HepG2 (cell line): ENCODE data around the gene RARS2. TPM values are rescaled to one million over a fixed set of nuclear protein-coding genes. Genes with fewer than 3 reads are reported as not detected.

Experiments used
- ATAC-seq: fragments of 200-7000 bp; cut with Tn5 transposase; 3 replicates; pipeline ENCODE4 v1.9.1; 2020; ENCODE audit warnings: mild to moderate bottlenecking, moderate library complexity
- BruUV-seq: library from RNA; stranded (reverse); fragments of 400-500 nt; replicated peaks from 2 replicates; lab custom pipeline; 2021; lab: Mats Ljungman, UMichigan
- CTCF ChIA-PET: fragments of 300-600 bp; formaldehyde crosslinking; extraction: SDS; loops from one replicate; lab custom pipeline; 2021; ENCODE audit warnings: low total read pairs, inconsistent platforms, low intra/inter-chr PET ratio; lab: Yijun Ruan, JAX
- POLR2A ChIA-PET: fragments of 350-600 bp; sonication (Branson Sonifier 250); formaldehyde crosslinking; loops from one replicate; lab custom pipeline; 2020; ENCODE audit warnings: antibody characterized with exemption, inconsistent platforms; lab: Yijun Ruan, JAX
- DNase-seq: peaks from one replicate; pipeline ENCODE4 v3.0.0-alpha.2; 2015; ENCODE audit warnings: low spot score
- FAIRE-seq: peaks from 3 replicates; lab custom pipeline; 2011; peaks lifted over from hg19 to GRCh38; lab: Jason Lieb, UNC
- H2AFZ ChIP-seq: one replicate; pipeline ENCODE4 v1.6.1; 2011; ENCODE audit warnings: low read length, inconsistent platforms
- H3K27ac ChIP-seq: fragments of 300-600 bp; 3 replicates; pipeline ENCODE4 v1.8.0; 2011; ENCODE audit warnings: mixed run types, mild to moderate bottlenecking, mixed read lengths, low read length, inconsistent platforms; ENCODE audit not compliant: insufficient read depth; ENCODE audit errors: extremely low read length
- H3K27me3 ChIP-seq, 2 experiments: fragments of 200-600 bp in 1 of 2; 2 replicates in 1 of 2; 3 replicates in 1 of 2; pipeline versions ENCODE4 v1.6.0 to v1.8.0; 2011; ENCODE audit warnings: low read length in 2 of 2, mild to moderate bottlenecking in 2 of 2, moderate library complexity in 2 of 2, inconsistent platforms in 1 of 2; ENCODE audit not compliant: insufficient read depth in 2 of 2, control insufficient read depth in 1 of 2
- H3K36me3 ChIP-seq, 2 experiments: fragments of 200-600 bp in 1 of 2; replicated peaks in 1 of 2; 2 replicates in 1 of 2; 3 replicates in 1 of 2; pipeline versions ENCODE4 v1.5.1 to v1.8.0; 2011; ENCODE audit warnings: low read length in 2 of 2, inconsistent platforms in 1 of 2; ENCODE audit not compliant: insufficient read depth in 2 of 2, control insufficient read depth in 1 of 2
- H3K4me1 ChIP-seq: 2 replicates; pipeline ENCODE4 v1.5.1; 2012; ENCODE audit warnings: low read length, inconsistent platforms; ENCODE audit not compliant: insufficient read depth
- H3K4me2 ChIP-seq: 2 replicates; pipeline ENCODE4 v1.6.0; 2011; ENCODE audit warnings: low read depth, low read length, inconsistent platforms
- H3K4me3 ChIP-seq, 3 experiments: fragments of 200-600 bp in 1 of 3; sonication (generic), shearing (Covaris generic) in 1 of 3; replicated peaks in 1 of 3; 2 replicates each; pipeline ENCODE4 v1.5.1; 2011 to 2016; ENCODE audit warnings: low read length in 3 of 3, inconsistent platforms in 2 of 3, low read depth in 2 of 3, mild to moderate bottlenecking in 2 of 3, control low read depth in 1 of 3, mixed read lengths in 1 of 3; ENCODE audit not compliant: insufficient read depth in 1 of 3
- H3K79me2 ChIP-seq: one replicate; pipeline ENCODE4 v1.6.1; 2011; ENCODE audit warnings: low read length, inconsistent platforms; ENCODE audit not compliant: insufficient read depth
- H3K9ac ChIP-seq: 2 replicates; pipeline ENCODE4 v1.6.0; 2011; ENCODE audit warnings: mild to moderate bottlenecking, low read depth, low read length, inconsistent platforms; ENCODE audit not compliant: insufficient read depth
- H3K9me3 ChIP-seq: 2 replicates; pipeline ENCODE4 v1.5.1; 2012; ENCODE audit warnings: mild to moderate bottlenecking, low read length
- H4K20me1 ChIP-seq: 2 replicates; pipeline ENCODE4 v1.6.0; 2011; ENCODE audit warnings: inconsistent platforms, mild to moderate bottlenecking, low read length, moderate library complexity; ENCODE audit not compliant: insufficient read depth
- DPF2 ChIP-seq: sonication (generic); formaldehyde crosslinking; IDR thresholded peaks from 2 replicates; pipeline ENCODE4 v1.4.0; 2020; ENCODE audit warnings: mild to moderate bottlenecking, low read depth, missing genetic modification reagents, borderline replicate concordance
- EP300 ChIP-seq, 3 experiments: sonication (generic) in 1 of 3; formaldehyde crosslinking in 1 of 3; IDR thresholded peaks; 2 replicates each; pipeline versions ENCODE4 v1.5.1 to v1.6.1; 2011 to 2020; ENCODE audit warnings: low read depth in 2 of 3, low read length in 2 of 3, borderline replicate concordance in 1 of 3, improper control_type of control experiment in 1 of 3, mild to moderate bottlenecking in 1 of 3, missing genetic modification reagents in 1 of 3, moderate library complexity in 1 of 3
- IRF2 ChIP-seq: IDR thresholded peaks from 2 replicates; pipeline ENCODE4 v1.6.1; 2018; ENCODE audit warnings: missing genetic modification reagents, missing compliant biosample characterization
- SSRP1 ChIP-seq: IDR thresholded peaks from 2 replicates; pipeline ENCODE4 v1.6.1; 2016; ENCODE audit warnings: control low read depth
- ZNF224 ChIP-seq: sonication (generic); formaldehyde crosslinking; IDR thresholded peaks from 2 replicates; pipeline ENCODE4 v1.5.0; 2020; ENCODE audit warnings: mild to moderate bottlenecking, missing genetic modification reagents
- ZNF441 ChIP-seq: sonication (generic); formaldehyde crosslinking; IDR thresholded peaks from 2 replicates; pipeline ENCODE4 v1.7.0; 2021; ENCODE audit warnings: missing genetic modification reagents, borderline replicate concordance
- ZNF878 ChIP-seq: sonication (generic); formaldehyde crosslinking; IDR thresholded peaks from 2 replicates; pipeline ENCODE4 v1.8.1; 2023; ENCODE audit warnings: mild to moderate bottlenecking, missing genetic modification reagents, moderate library complexity
- WGBS: methylation state at CpG from one replicate; pipeline ENCODE4 v1.1.6; 2017; ENCODE audit warnings: low lambda C conversion rate; 5-methylcytosine and 5-hydroxymethylcytosine counted together
- in situ Hi-C: cut with HindIII; loops from 2 replicates; pipeline ENCODE4 v1.10.0; 2017; ENCODE audit warnings: low pct_unique_long_range_greater_than_20kb; ENCODE audit not compliant: extremely low pct_ligation_motif_present
- intact Hi-C: fragments of 100-400 bp; cut with micrococcal nuclease; formaldehyde crosslinking; loops from one replicate; pipeline ENCODE4 v1.10.0; 2022; ENCODE audit not compliant: unreplicated experiment
- polyA plus RNA-seq, 8 experiments: library from polyadenylated mRNA; depleted of rRNA in 3 of 8; stranded (reverse) in 7 of 8; unstranded in 1 of 8; fragments of >200 nt; fragmentation: Illumina TruSeq in 4 of 8; extraction: Trizol in 4 of 8; gene quantifications; 2 replicates each; pipeline versions ENCODE4 v1.2.1 to v1.2.3, GENCODE V29; 2011 to 2016; ENCODE audit warnings: low read depth in 4 of 8, missing spikeins in 1 of 8, mixed read lengths in 1 of 8; ENCODE audit not compliant: insufficient read depth in 1 of 8
- total RNA-seq, 5 experiments: library from RNA; depleted of rRNA; stranded (reverse); fragments of >200 nt; fragmentation: Illumina TruSeq; extraction: Trizol; gene quantifications; 2 replicates each; pipeline ENCODE4 v1.2.3, GENCODE V29; 2016; ENCODE audit warnings: low read depth in 1 of 5
- TF ChIP-seq, protein P1 (sequence below): sonication (generic); formaldehyde crosslinking; IDR thresholded peaks from 2 replicates; pipeline ENCODE4 v1.5.0; 2020; ENCODE audit warnings: mild to moderate bottlenecking, missing genetic modification reagents, moderate library complexity
- TF ChIP-seq, protein P2 (sequence below): sonication (generic); formaldehyde crosslinking; IDR thresholded peaks from 2 replicates; pipeline ENCODE4 v1.4.0; 2020; ENCODE audit warnings: mild to moderate bottlenecking, missing genetic modification reagents
- TF ChIP-seq, protein P3 (sequence below): sonication (generic); formaldehyde crosslinking; IDR thresholded peaks from 2 replicates; pipeline ENCODE4 v1.4.0; 2020; ENCODE audit warnings: missing genetic modification reagents, borderline replicate concordance

Gene RARS2
- total and polyA plus RNA-seq, 2 of the 13 experiments (the other 11 are each of a cell fraction or from before 2014, with no cell fraction given): 23.4 to 80.1 TPM

DNA sequence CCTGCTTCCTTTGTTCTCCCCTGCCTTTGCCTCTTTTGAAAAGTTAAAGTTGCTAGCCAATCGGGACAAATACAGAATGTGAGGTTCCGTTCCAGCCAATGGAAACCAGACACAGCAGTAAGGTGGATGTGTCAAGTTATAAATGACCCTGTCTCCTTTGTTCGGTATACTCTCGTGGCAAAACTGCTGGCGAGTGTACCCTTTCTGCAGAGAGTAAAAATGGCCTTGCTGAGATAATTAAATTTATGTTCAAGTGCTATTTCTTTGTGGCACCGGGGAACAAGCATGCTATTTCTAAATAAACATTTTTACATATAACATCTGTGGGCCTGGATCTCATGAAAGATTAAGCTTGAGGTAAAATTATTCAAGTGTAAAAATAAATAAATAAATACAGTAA, 50.2 kb downstream of the RARS2 start:
- Histone ChIP-seq H3K79me2 (peaks cover 4% of the 10 kb centered on the region), H3K27ac (no peak overlapping the region), H3K4me2 (no peak overlapping the region), H3K9me3 (no peaks in the 10 kb centered on the region), H2AFZ (no peak overlapping the region), H3K9ac (no peak overlapping the region), H3K4me1 (peaks cover 30% of the 10 kb centered on the region), H3K27me3 (no peaks in the 10 kb centered on the region), H4K20me1 (no peaks in the 10 kb centered on the region)
- ChIA-PET POLR2A (no interaction called here), CTCF (no interaction called here)
- no TSS peak for BruUV-seq
- 82% methylated on average over 6 of the region's 6 CpGs for WGBS
- intact Hi-C loops: loop anchor here (5.0 kb wide), 1 partner anchor 133 kb away; no protein-coding TSS in a partner anchor
- in situ Hi-C loops: no loop called here
- ATAC-seq: no peak
- TF ChIP-seq, protein P1, sequence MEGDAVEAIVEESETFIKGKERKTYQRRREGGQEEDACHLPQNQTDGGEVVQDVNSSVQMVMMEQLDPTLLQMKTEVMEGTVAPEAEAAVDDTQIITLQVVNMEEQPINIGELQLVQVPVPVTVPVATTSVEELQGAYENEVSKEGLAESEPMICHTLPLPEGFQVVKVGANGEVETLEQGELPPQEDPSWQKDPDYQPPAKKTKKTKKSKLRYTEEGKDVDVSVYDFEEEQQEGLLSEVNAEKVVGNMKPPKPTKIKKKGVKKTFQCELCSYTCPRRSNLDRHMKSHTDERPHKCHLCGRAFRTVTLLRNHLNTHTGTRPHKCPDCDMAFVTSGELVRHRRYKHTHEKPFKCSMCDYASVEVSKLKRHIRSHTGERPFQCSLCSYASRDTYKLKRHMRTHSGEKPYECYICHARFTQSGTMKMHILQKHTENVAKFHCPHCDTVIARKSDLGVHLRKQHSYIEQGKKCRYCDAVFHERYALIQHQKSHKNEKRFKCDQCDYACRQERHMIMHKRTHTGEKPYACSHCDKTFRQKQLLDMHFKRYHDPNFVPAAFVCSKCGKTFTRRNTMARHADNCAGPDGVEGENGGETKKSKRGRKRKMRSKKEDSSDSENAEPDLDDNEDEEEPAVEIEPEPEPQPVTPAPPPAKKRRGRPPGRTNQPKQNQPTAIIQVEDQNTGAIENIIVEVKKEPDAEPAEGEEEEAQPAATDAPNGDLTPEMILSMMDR (CRISPR knock-in tag): no peak
- TF ChIP-seq, protein P2, sequence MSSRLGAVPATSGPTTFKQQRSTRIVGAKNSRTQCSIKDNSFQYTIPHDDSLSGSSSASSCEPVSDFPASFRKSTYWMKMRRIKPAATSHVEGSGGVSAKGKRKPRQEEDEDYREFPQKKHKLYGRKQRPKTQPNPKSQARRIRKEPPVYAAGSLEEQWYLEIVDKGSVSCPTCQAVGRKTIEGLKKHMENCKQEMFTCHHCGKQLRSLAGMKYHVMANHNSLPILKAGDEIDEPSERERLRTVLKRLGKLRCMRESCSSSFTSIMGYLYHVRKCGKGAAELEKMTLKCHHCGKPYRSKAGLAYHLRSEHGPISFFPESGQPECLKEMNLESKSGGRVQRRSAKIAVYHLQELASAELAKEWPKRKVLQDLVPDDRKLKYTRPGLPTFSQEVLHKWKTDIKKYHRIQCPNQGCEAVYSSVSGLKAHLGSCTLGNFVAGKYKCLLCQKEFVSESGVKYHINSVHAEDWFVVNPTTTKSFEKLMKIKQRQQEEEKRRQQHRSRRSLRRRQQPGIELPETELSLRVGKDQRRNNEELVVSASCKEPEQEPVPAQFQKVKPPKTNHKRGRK: no peak
- no peak for TF ChIP-seq IRF2
- TF ChIP-seq, protein P3, sequence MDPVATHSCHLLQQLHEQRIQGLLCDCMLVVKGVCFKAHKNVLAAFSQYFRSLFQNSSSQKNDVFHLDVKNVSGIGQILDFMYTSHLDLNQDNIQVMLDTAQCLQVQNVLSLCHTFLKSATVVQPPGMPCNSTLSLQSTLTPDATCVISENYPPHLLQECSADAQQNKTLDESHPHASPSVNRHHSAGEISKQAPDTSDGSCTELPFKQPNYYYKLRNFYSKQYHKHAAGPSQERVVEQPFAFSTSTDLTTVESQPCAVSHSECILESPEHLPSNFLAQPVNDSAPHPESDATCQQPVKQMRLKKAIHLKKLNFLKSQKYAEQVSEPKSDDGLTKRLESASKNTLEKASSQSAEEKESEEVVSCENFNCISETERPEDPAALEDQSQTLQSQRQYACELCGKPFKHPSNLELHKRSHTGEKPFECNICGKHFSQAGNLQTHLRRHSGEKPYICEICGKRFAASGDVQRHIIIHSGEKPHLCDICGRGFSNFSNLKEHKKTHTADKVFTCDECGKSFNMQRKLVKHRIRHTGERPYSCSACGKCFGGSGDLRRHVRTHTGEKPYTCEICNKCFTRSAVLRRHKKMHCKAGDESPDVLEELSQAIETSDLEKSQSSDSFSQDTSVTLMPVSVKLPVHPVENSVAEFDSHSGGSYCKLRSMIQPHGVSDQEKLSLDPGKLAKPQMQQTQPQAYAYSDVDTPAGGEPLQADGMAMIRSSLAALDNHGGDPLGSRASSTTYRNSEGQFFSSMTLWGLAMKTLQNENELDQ: no peak
- no peak for TF ChIP-seq ZNF224
- no peak for TF ChIP-seq SSRP1 (CRISPR knock-in tag)
- TF ChIP-seq DPF2: no peak
- no peak for TF ChIP-seq ZNF441 (CRISPR knock-in tag)
- no peak for TF ChIP-seq ZNF878 (CRISPR knock-in tag)
- TF ChIP-seq EP300 (IDR thresholded peaks at IDR 0.05; ENCODE audit: low read depth in 2 of 2, low read length in 2 of 2): no peak
- TF ChIP-seq EP300 (CRISPR knock-in tag; IDR thresholded peaks at IDR 0.05; ENCODE audit: borderline replicate concordance): no peak
- TF ChIP-seq, all 625 proteins: peak for 0
- H3K36me3 ChIP-seq: peaks cover 0 to 45% of the 10 kb centered on the region in 2 experiments; a peak in 4 of 5 replicates
- FAIRE-seq (no peak), DNase-seq (no peak)
- no peak overlapping the region for H3K4me3 ChIP-seq
